Aorta (tissue), 5 donors: ENCODE data around the gene RRAS. TPM values are rescaled to one million over a fixed set of nuclear protein-coding genes. Genes with fewer than 3 reads are reported as not detected.
"Not testable (repeated sequence)": the region's sequence is repeated elsewhere in the genome, so short reads cannot be mapped to it uniquely, and the experiment has no call there.

Experiments used
- ATAC-seq: fragments of 200-7000 bp; cut with Tn5 transposase; one replicate; pipeline ENCODE4 v1.9.1; 2022; ENCODE audit warnings: moderate library complexity; ENCODE audit not compliant: low FRiP score
- DNase-seq, 2 donors: peaks; one replicate each; pipeline ENCODE4 v3.0.0-alpha.2; 2020
- H3K27ac ChIP-seq, 2 donors: one replicate each; pipeline ENCODE4 v1.5.1; 2013; ENCODE audit warnings: low read length in 2 of 2, mild to moderate bottlenecking in 2 of 2, moderate library complexity in 2 of 2, control low read depth in 1 of 2, inconsistent platforms in 1 of 2, low read depth in 1 of 2
- H3K27me3 ChIP-seq, 2 donors: one replicate each; pipeline ENCODE4 v1.6.1; 2013; ENCODE audit warnings: control low read depth in 1 of 2, low read length in 1 of 2, mild to moderate bottlenecking in 1 of 2, moderate library complexity in 1 of 2; ENCODE audit not compliant: insufficient read depth in 2 of 2, control insufficient read depth in 1 of 2
- H3K36me3 ChIP-seq, 2 donors: one replicate each; pipeline ENCODE4 v1.6.1; 2013; ENCODE audit warnings: control low read depth in 1 of 2, low read length in 1 of 2, mild to moderate bottlenecking in 1 of 2; ENCODE audit not compliant: insufficient read depth in 2 of 2, control insufficient read depth in 1 of 2
- H3K4me1 ChIP-seq, 2 donors: one replicate each; pipeline ENCODE4 v1.6.1; 2013; ENCODE audit warnings: low read length in 2 of 2, control low read depth in 1 of 2, mild to moderate bottlenecking in 1 of 2, moderate library complexity in 1 of 2; ENCODE audit not compliant: insufficient read depth in 2 of 2, control insufficient read depth in 1 of 2
- H3K4me3 ChIP-seq, 2 donors: one replicate each; pipeline ENCODE4 v1.5.1; 2013; ENCODE audit warnings: low read length in 2 of 2, control low read depth in 1 of 2, mild to moderate bottlenecking in 1 of 2
- H3K9me3 ChIP-seq: one replicate; pipeline ENCODE4 v1.6.1; 2013; ENCODE audit warnings: mild to moderate bottlenecking, low read length; ENCODE audit not compliant: control insufficient read depth
- WGBS, 2 donors: extraction: QIAGEN DNeasy Blood & Tissue Kit; methylation state at CpG; one replicate each; pipeline ENCODE4 v1.1.7; 2013; 5-methylcytosine and 5-hydroxymethylcytosine counted together
- intact Hi-C, 2 donors: fragments of 100-400 bp; cut with DNase I; formaldehyde crosslinking; loops; one replicate each; pipeline versions ENCODE4 v1.14.2 to v1.15.0; 2022
- polyA plus RNA-seq, 2 donors: library from polyadenylated mRNA; stranded (reverse); fragments of 200-250 nt; gene quantifications; one replicate each; pipeline ENCODE4 v1.2.3, GENCODE V29; 2013
- total RNA-seq, 2 donors: library from RNA; stranded (reverse); fragmentation: NEBNext Ultra II Directional; extraction: Animal tissue kit (Norgen Biotek cat#: 25700); gene quantifications; one replicate each; pipeline ENCODE4 v1.2.1, GENCODE V29; 2021
- donor health status: healthy with polysubstance abuse.
- donor health status: Bipolar disorder and iron deficiency.
- donor health status: DM: no; HTN: no; CAD: no.
- donor health status: DM: no; HTN: no; CAD: no.
- donor health status: DM: yes; HTN: yes; CAD: no.

The RRAS gene
- total and polyA plus RNA-seq, 4 donors = 139 to 407 (median 243) TPM

GRCh38 chr19:49641688-49642491 lies 1.9 kb upstream of the RRAS start, which contains the start of gene SCAF1:
SCAF1 (plus strand) TSS chr19:49642209; CDS start chr19:49645027, 2,818 bp downstream.
- Histone ChIP-seq H3K9me3 (no peaks in the 10 kb centered on the region), H3K27ac (peak within 1 kb of the TSS; percentile 96 to 100), H3K27me3 (no peaks in the 10 kb centered on the region), H3K36me3 (peaks cover 0 to 1% of the 10 kb centered on the region in 2 donors), H3K4me1 (no peaks in the 10 kb centered on the region), H3K4me3 (peak within 1 kb of the TSS; percentile 74 to 95)
- DNase-seq = peak; percentile 100
- 1% methylated on average over 68 to 87 of the region's 87 CpGs for WGBS, 2 donors
- ATAC-seq = peak; percentile 92
- intact Hi-C loops = no loop called here

- H3K36me3 ChIP-seq = peaks cover 0 to 3% of the 10 kb centered on the region in 2 donors
- WGBS, 2 donors = 0 to 1% methylated on average over 27 to 31 of the region's 31 CpGs
- peak overlapping the region; percentile 69 to 71 for H3K4me3 ChIP-seq
- intact Hi-C loops = loop anchor here (2.0 kb wide), 2 partner anchors 43 to 47 kb away; no protein-coding TSS in a partner anchor
- H3K9me3 ChIP-seq = no peaks in the 10 kb centered on the region
- H3K4me1 ChIP-seq = no peaks in the 10 kb centered on the region
- no peaks in the 10 kb centered on the region for H3K27me3 ChIP-seq
- no peak for ATAC-seq
- H3K27ac ChIP-seq = peak overlapping the region; percentile 77 to 84
- DNase-seq = no peak
These were observed 386 bp downstream of the RRAS start for GRCh38 chr19:49639401-49640112.

GRCh38 chr19:49637821-49638738 lies 1.9 kb downstream of the RRAS start:
- Histone ChIP-seq H3K4me1 (no peaks in the 10 kb centered on the region), H3K9me3 (no peaks in the 10 kb centered on the region), H3K4me3 (peak overlapping the region; percentile 37 to 71), H3K27me3 (no peaks in the 10 kb centered on the region), H3K27ac (peak overlapping the region; percentile 22 to 59), H3K36me3 (peaks cover 0 to 3% of the 10 kb centered on the region in 2 donors)
- intact Hi-C loops = loop anchor here (1.0 to 2.0 kb wide), 3 partner anchors 27 to 45 kb away; partner anchors contain the start of genes BCL2L12 (in 1 of the 2) and IRF3 (in 1 of the 2)
- DNase-seq (peak; percentile 93 to 96), ATAC-seq (peak; percentile 4)
- 1 to 4% methylated on average over 14 to 19 of the region's 19 CpGs for WGBS, 2 donors

- H3K4me1 ChIP-seq = no peaks in the 10 kb centered on the region
- no peak for DNase-seq
- H3K27me3 ChIP-seq = no peaks in the 10 kb centered on the region
- peaks cover 0 to 3% of the 10 kb centered on the region in 2 donors for H3K36me3 ChIP-seq
- H3K27ac ChIP-seq = no peak overlapping the region
- no peak overlapping the region for H3K4me3 ChIP-seq
- H3K9me3 ChIP-seq = no peaks in the 10 kb centered on the region
- intact Hi-C loops = no loop called here
- ATAC-seq = no peak
- WGBS, 2 donors = 79 to 80% methylated on average over 30 of the region's 30 CpGs
These were observed 3.6 kb downstream of the RRAS start for GRCh38 chr19:49636233-49636932.

GRCh38 chr19:49635530-49636232 lies 4.3 kb downstream of the RRAS start:
- no peak overlapping the region for H3K4me3 ChIP-seq
- no peaks in the 10 kb centered on the region for H3K9me3 ChIP-seq
- H3K36me3 ChIP-seq = peaks cover 0 to 3% of the 10 kb centered on the region in 2 donors
- H3K27me3 ChIP-seq = no peaks in the 10 kb centered on the region
- H3K27ac ChIP-seq = no peak overlapping the region
- no peaks in the 10 kb centered on the region for H3K4me1 ChIP-seq
- intact Hi-C loops = no loop called here
- ATAC-seq = no peak
- no peak for DNase-seq
- 50% methylated on average over 24 of the region's 24 CpGs for WGBS, 2 donors

GRCh38 chr19:49633273-49633672 lies 6.7 kb downstream of the RRAS start:
- H3K36me3 ChIP-seq, DNase-seq, H3K27me3 ChIP-seq, H3K4me1 ChIP-seq, H3K9me3 ChIP-seq, H3K4me3 ChIP-seq, H3K27ac ChIP-seq, intact Hi-C loops, ATAC-seq: not testable (repeated sequence)
- WGBS, 2 donors = 67 to 78% methylated on average over 9 of the region's 9 CpGs

- no peaks in the 10 kb centered on the region for H3K9me3 ChIP-seq
- H3K4me3 ChIP-seq = no peak overlapping the region
- intact Hi-C loops = no loop called here
- WGBS, 2 donors = 92 to 97% methylated on average over 5 of the region's 5 CpGs
- ATAC-seq = no peak
- no peaks in the 10 kb centered on the region for H3K27me3 ChIP-seq
- no peaks in the 10 kb centered on the region for H3K4me1 ChIP-seq
- peaks cover 0 to 3% of the 10 kb centered on the region in 2 donors for H3K36me3 ChIP-seq
- DNase-seq = no peak
- H3K27ac ChIP-seq = no peak overlapping the region
These were observed 7.4 kb downstream of the RRAS start for GRCh38 chr19:49632576-49632975.
